GM12872 (cell line): ENCODE measurements around the gene SLC12A5.

Experiments used
- TF ChIP-seq, protein P1 (sequence below): IDR thresholded peaks from 3 replicates; pipeline ENCODE4 v1.5.1; 2011; ENCODE audit warnings: low read depth, mild to moderate bottlenecking, low read length, moderate library complexity; ENCODE audit not compliant: insufficient read depth

SLC12A5 gene

DNA sequence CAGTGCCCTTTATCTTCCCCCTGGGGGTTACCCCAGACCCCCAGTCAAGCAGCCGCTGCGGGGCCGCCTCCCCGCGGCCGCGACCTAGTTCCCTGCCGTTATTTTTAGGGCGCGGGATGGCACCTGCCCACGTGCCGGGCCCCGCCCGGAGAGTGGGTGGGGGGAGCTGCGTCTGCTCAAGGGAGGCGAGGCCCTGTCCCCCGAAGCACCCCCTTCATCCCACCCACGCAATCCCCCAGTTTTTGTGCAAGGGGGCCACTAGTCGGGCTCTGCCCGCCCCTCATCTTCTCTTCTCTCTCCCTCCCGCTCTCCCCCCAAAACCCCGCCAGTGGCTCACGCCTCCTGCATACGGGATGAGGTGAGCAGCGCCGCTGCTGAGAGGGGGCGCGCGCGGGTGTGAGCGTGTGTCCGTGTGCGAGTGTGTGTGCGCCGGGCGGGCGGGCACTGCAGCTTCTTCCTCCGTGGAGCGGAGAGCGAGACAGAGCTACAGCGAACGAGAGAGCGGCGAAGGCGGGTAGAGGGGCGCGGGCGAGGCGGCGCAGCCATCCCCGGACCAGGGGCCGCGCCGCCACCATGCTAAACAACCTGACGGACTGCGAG, at the start of gene SLC12A5:
Gene SLC12A5 (plus strand): TSS at position 444 of the 600 bp plus-strand sequence. CDS start 130 bp downstream, at position 574.
- TF ChIP-seq, protein P1, sequence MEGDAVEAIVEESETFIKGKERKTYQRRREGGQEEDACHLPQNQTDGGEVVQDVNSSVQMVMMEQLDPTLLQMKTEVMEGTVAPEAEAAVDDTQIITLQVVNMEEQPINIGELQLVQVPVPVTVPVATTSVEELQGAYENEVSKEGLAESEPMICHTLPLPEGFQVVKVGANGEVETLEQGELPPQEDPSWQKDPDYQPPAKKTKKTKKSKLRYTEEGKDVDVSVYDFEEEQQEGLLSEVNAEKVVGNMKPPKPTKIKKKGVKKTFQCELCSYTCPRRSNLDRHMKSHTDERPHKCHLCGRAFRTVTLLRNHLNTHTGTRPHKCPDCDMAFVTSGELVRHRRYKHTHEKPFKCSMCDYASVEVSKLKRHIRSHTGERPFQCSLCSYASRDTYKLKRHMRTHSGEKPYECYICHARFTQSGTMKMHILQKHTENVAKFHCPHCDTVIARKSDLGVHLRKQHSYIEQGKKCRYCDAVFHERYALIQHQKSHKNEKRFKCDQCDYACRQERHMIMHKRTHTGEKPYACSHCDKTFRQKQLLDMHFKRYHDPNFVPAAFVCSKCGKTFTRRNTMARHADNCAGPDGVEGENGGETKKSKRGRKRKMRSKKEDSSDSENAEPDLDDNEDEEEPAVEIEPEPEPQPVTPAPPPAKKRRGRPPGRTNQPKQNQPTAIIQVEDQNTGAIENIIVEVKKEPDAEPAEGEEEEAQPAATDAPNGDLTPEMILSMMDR = no peak

DNA sequence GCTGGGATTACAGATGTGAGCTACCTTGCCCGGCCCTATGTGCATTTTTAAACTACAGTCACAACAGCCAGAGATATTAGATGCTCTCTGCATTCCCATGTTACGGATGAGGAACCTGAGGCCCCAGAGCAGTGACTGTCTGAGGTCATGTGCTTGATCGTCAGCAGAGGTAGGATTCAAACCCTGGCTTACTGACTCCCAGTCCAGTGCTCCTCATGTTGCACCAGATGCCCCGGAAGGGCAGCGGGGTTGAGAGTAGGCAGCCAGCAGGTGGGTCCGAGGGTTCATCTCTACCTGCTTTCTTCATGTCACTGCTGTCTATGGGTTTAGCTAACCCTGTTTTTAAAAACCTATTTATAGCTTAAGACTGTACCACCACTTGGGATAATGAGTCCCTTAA, 47.8 kb upstream of the SLC12A5 start:
- TF ChIP-seq, protein P1 = no peak

DNA sequence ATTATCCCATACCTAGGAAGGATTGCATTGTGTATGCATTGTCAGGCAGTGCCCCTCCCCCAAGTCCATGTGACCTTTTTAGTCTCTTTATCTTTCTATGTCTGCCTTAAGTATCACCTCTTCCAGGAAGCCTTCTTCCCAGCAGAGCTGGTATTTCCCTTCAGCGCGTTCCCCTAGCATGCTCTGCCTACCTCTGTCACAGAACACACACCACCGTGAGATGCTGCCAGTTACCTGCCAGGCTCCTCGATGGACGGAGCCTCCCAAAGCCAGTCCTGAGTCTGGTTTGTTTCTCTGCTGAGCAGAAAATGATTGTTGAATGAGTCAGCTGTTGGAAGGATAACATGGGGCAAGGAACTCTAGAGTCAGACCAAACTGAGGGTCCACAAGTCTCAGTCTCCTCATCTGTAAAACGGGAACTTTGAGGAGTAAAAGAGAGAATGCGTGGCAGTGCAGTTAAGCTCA, 45.7 kb upstream of the SLC12A5 start:
- TF ChIP-seq, protein P1 = no peak

DNA sequence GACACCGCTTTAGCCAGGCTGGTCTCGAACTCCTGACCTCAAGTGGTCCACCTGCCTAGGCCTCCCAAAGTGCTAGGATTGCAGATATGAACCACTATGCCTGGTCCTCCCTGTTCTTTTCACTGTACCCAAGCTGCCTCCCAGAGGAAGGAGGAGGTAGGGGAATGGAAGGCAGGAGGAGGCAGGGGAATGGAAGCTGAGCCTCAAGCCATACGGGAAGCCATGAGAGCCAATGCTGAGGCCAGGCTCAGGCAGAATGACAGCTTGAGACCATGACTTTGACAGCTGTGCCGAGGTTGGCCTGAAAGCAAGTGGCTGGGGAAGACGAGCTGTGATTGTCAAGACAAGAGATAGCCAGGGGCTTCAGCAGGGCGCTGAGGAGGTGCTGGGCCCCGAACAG, 43.4 kb upstream of the SLC12A5 start:
- TF ChIP-seq, protein P1 = no peak

DNA sequence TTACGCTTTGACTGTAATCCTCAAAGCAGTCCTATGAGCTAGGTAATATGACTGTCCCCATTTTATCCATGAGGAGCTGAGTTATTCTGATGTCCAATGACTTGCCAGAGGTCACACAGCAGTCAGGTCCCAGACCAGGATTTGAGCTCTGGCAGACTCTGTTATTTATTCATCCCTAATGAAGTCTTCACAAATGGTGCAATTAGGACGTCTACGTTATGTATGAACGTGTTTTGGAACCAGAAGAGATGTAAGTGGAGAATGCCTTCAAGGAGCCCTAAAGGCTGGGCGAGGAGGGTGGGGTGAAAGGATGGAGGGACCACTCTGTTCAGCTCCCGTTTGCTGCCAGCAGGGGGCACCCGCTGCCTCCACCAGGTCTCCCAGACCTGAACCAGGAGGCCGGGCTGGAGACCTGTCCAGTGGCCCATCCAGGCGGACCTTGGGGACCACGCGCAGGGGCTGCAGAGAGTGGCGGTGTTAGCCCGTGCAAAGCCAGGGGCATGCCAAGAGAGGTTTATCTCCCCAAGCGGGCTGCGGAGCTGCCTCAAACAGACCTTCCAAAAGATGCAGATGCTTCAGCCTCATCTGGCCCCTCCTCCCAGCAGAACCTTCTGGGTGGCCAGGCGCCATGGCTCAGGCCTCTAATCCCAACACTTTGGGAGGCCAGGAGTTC, 41.8 kb upstream of the SLC12A5 start:
- TF ChIP-seq, protein P1 = peak; percentile 94

DNA sequence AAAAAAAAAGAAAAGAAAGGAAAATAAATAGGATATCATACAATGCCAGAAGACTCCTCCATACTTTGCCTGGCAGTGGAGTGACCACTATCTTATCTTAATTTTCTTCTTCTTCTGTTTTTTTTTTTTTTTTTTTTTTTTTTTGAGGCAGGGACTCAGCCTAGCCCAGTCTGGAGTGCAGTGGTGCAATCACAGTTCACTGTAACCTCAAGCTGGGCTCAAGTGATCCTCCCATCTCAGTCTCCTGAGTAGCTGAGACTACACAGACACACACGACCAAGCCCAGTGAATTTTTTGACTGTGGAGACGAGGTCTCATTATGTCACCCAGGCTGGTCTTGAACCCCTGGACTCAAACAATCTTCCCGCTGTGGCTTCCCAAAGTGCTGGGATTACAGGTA, 37.4 kb upstream of the SLC12A5 start:
- TF ChIP-seq, protein P1 = no peak

DNA sequence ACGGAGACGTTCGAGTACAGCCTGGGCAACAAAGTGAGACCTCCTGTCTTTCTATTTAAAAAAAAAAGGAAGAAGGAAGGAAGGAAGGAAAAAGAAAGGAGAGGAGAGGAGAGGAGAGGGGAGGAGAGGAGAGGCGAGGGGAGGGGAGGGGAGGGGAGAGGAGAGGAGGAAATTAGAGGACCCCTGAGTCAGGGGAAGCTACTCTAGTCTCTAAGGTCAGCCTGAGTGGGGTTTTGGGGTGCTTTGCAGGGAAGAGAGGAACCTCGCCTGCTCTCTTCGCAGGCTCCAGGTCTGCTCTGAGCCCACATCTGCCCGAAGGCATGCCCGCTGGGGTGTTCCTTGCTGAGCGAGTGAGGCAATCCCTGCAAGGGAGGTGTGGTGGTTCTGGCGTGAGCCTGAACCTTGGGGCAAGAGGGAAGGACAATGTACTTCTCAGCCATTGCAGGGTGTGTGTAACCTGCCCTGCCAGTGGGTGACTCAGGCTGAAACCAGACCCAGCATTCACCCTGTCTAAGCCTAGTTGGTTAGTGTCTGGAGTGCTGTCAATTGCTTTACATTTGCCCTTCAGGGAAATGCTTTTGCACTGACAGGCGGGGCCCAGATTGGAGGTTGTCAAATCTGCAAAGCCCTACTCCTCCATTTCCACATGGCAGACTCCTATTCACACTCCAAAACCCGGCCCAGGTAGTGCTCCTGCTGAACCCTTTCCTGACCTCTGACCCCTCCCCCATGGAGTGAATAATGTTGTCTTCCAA, 35.6 kb upstream of the SLC12A5 start:
- TF ChIP-seq, protein P1 = no peak
